Measurements from ENCODE around the gene TMEM128. TPM values are rescaled to one million over a fixed set of nuclear protein-coding genes. Genes with fewer than 3 reads are reported as not detected.
"Not testable (repeated sequence)": the region's sequence is repeated elsewhere in the genome, so short reads cannot be mapped to it uniquely, and the experiment has no call there.

The TMEM128 gene
- 12.6 and 13.5 TPM in 2 replicates for total RNA-seq

GRCh38 chr4:4248029-4248884 is at the start of gene TMEM128:
Gene TMEM128 (minus strand): TSS chr4:4248223. CDS start chr4:4248202, 21 bp downstream.
- intact Hi-C loops (cut with micrococcal nuclease) = loop anchor here (1.0 kb wide), 3 partner anchors 42 to 293 kb away; partner anchors contain the start of genes LYAR and ZBTB49

- intact Hi-C loops (cut with micrococcal nuclease) = no loop called here
These were observed 48.3 kb upstream of the TMEM128 start for GRCh38 chr4:4296283-4296846.

- intact Hi-C loops (cut with micrococcal nuclease) = no loop called here
These were observed 45.3 kb upstream of the TMEM128 start for GRCh38 chr4:4293279-4293678.

- intact Hi-C loops (cut with micrococcal nuclease) = loop anchor here (1.0 to 2.0 kb wide), 3 partner anchors 42 to 251 kb away; partner anchors contain the start of gene TMEM128
These were observed 42.2 kb upstream of the TMEM128 start, which contains the start of the genes LYAR and ZBTB49 for GRCh38 chr4:4289941-4290850. Gene LYAR (minus strand): TSS chr4:4290154. CDS start chr4:4283742, 6,412 bp downstream. Gene ZBTB49 (plus strand): TSS chr4:4290251. CDS start chr4:4299946, 9,695 bp downstream.

GRCh38 chr4:4289597-4289940 is 41.5 kb upstream of the TMEM128 start:
- intact Hi-C loops (cut with micrococcal nuclease) = no loop called here

- intact Hi-C loops (cut with micrococcal nuclease) = no loop called here
These were observed 41.0 kb upstream of the TMEM128 start for GRCh38 chr4:4289055-4289454.

GRCh38 chr4:4288098-4288497 is 40.1 kb upstream of the TMEM128 start:
- intact Hi-C loops (cut with micrococcal nuclease) = no loop called here

- intact Hi-C loops (cut with micrococcal nuclease) = no loop called here
These were observed 37.0 kb upstream of the TMEM128 start for GRCh38 chr4:4284827-4285618.

GRCh38 chr4:4281787-4282186 is 33.8 kb upstream of the TMEM128 start:
- intact Hi-C loops (cut with micrococcal nuclease) = no loop called here

- intact Hi-C loops (cut with micrococcal nuclease) = no loop called here
These were observed 29.5 kb upstream of the TMEM128 start for GRCh38 chr4:4277531-4277930.

GRCh38 chr4:4274226-4274625 is 26.2 kb upstream of the TMEM128 start:
- intact Hi-C loops (cut with micrococcal nuclease) = no loop called here

GRCh38 chr4:4271912-4272311 is 23.9 kb upstream of the TMEM128 start:
- intact Hi-C loops (cut with micrococcal nuclease) = no loop called here

- intact Hi-C loops (cut with micrococcal nuclease) = no loop called here
These were observed 22.5 kb upstream of the TMEM128 start for GRCh38 chr4:4270529-4270928.

GRCh38 chr4:4269856-4270255 is 21.8 kb upstream of the TMEM128 start:
- intact Hi-C loops (cut with micrococcal nuclease) = no loop called here

- intact Hi-C loops (cut with micrococcal nuclease) = no loop called here
These were observed 21.3 kb upstream of the TMEM128 start for GRCh38 chr4:4269331-4269731.

GRCh38 chr4:4268776-4269175 is 20.8 kb upstream of the TMEM128 start:
- intact Hi-C loops (cut with micrococcal nuclease) = no loop called here

- intact Hi-C loops (cut with micrococcal nuclease) = no loop called here
These were observed 20.0 kb upstream of the TMEM128 start for GRCh38 chr4:4267981-4268380.

- intact Hi-C loops (cut with micrococcal nuclease) = loop anchor here (1.0 kb wide), 2 partner anchors 75 to 170 kb away; no protein-coding TSS in a partner anchor
These were observed 12.2 kb upstream of the TMEM128 start for GRCh38 chr4:4260185-4260751.

GRCh38 chr4:4259484-4260100 is 11.6 kb upstream of the TMEM128 start:
- intact Hi-C loops (cut with micrococcal nuclease) = loop anchor here (1.0 kb wide), 2 partner anchors 76 to 171 kb away; no protein-coding TSS in a partner anchor

GRCh38 chr4:4257705-4258104 is 9.7 kb upstream of the TMEM128 start:
- intact Hi-C loops (cut with micrococcal nuclease) = not testable (repeated sequence)

Measured in T-helper 2 cell treated with Interferon-gamma antibody and Interleukin-4, amounts not matched to agents 100 ng/mL and 5 ng/mL, for 36 hours (primary cell).